Upper lobe of right lung (tissue), 1 donor: ENCODE data around the gene SLC39A9. TPM values are rescaled to one million over a fixed set of nuclear protein-coding genes. Genes with fewer than 3 reads are reported as not detected.
A peak's percentile ranks its signal among the peaks of the same experiment; 100 is the strongest.
"Not testable (repeated sequence)": the region's sequence is repeated elsewhere in the genome, so short reads cannot be mapped to it uniquely, and the experiment has no call there.

Source experiments
- ATAC-seq: fragments of 200-7000 bp; cut with Tn5 transposase; one replicate; pipeline ENCODE4 v1.9.1; 2020; ENCODE audit warnings: mild to moderate bottlenecking, moderate library complexity
- DNase-seq: peaks from one replicate; pipeline ENCODE4 v3.0.0-alpha.2; 2020
- H3K27ac ChIP-seq: fragments of 200-600 bp; one replicate; pipeline ENCODE4 v1.8.0; 2022
- H3K27me3 ChIP-seq: fragments of 200-600 bp; one replicate; pipeline ENCODE4 v1.8.0; 2022; ENCODE audit warnings: mild to moderate bottlenecking
- H3K36me3 ChIP-seq: fragments of 200-600 bp; one replicate; pipeline ENCODE4 v1.8.0; 2022
- H3K4me1 ChIP-seq: fragments of 200-600 bp; one replicate; pipeline ENCODE4 v1.8.0; 2022
- H3K4me3 ChIP-seq: fragments of 200-600 bp; one replicate; pipeline ENCODE4 v1.8.0; 2022; ENCODE audit warnings: mild to moderate bottlenecking
- H3K9me3 ChIP-seq: fragments of 200-600 bp; one replicate; pipeline ENCODE4 v1.8.0; 2022
- CTCF ChIP-seq: fragments of 200-600 bp; IDR thresholded peaks from one replicate; pipeline ENCODE4 v1.8.0; 2022; ENCODE audit warnings: antibody characterized with exemption
- intact Hi-C: fragments of 100-400 bp; cut with DNase I; formaldehyde crosslinking; loops from one replicate; pipeline ENCODE4 v1.11.0; 2022
- total RNA-seq: library from RNA; stranded (reverse); fragmentation: NEBNext Ultra II Directional; extraction: Animal tissue kit (Norgen Biotek cat#: 25700); gene quantifications from one replicate; pipeline ENCODE4 v1.2.1, GENCODE V29; 2021
- donor health status: DM: no; HTN: yes; CAD: no; lungs with severe emphysema.

Gene SLC39A9
- total RNA-seq, 1 donor from 2014 or later = 55.6 TPM

- Histone ChIP-seq H3K27ac (no peak overlapping the region), H3K4me1 (no peaks in the 10 kb centered on the region), H3K27me3 (no peaks in the 10 kb centered on the region), H3K36me3 (peaks cover 30% of the 10 kb centered on the region), H3K9me3 (no peaks in the 10 kb centered on the region), H3K4me3 (no peak overlapping the region)
- intact Hi-C loops = no loop called here
- no peak for TF ChIP-seq CTCF
- no peak for DNase-seq
- no peak for ATAC-seq
These were observed 20.2 kb upstream of the SLC39A9 start for GRCh38 chr14:69378274-69378673.

GRCh38 chr14:69387311-69387710 is 11.2 kb upstream of the SLC39A9 start:
- DNase-seq (no peak), ATAC-seq (no peak)
- intact Hi-C loops = no loop called here
- Histone ChIP-seq H3K27ac (no peak overlapping the region), H3K9me3 (no peaks in the 10 kb centered on the region), H3K36me3 (peaks cover 70% of the 10 kb centered on the region), H3K27me3 (no peaks in the 10 kb centered on the region), H3K4me3 (no peak overlapping the region), H3K4me1 (no peaks in the 10 kb centered on the region)
- TF ChIP-seq CTCF = no peak

- H3K4me1 ChIP-seq, H3K4me3 ChIP-seq, H3K27ac ChIP-seq, DNase-seq, H3K9me3 ChIP-seq, ATAC-seq, intact Hi-C loops, H3K27me3 ChIP-seq: not testable (repeated sequence)
- peaks cover 91% of the 10 kb centered on the region for H3K36me3 ChIP-seq
These were observed 7.1 kb upstream of the SLC39A9 start for GRCh38 chr14:69391400-69391799.

- ATAC-seq = no peak
- DNase-seq = no peak
- Histone ChIP-seq H3K4me1 (peaks cover 11% of the 10 kb centered on the region), H3K4me3 (no peak overlapping the region), H3K27me3 (no peaks in the 10 kb centered on the region), H3K9me3 (no peaks in the 10 kb centered on the region), H3K36me3 (peaks cover 84% of the 10 kb centered on the region), H3K27ac (no peak overlapping the region)
- intact Hi-C loops = no loop called here
- no peak for TF ChIP-seq CTCF
These were observed 6.0 kb upstream of the SLC39A9 start for GRCh38 chr14:69392481-69392880.

- no peak for DNase-seq
- Histone ChIP-seq H3K4me3 (no peak overlapping the region), H3K27me3 (no peaks in the 10 kb centered on the region), H3K27ac (no peak overlapping the region), H3K4me1 (peaks cover 30% of the 10 kb centered on the region), H3K36me3 (peaks cover 56% of the 10 kb centered on the region), H3K9me3 (no peaks in the 10 kb centered on the region)
- intact Hi-C loops = no loop called here
- TF ChIP-seq CTCF = no peak
- ATAC-seq = no peak
These were observed 2.6 kb upstream of the SLC39A9 start for GRCh38 chr14:69395929-69396328.

- H3K4me3 ChIP-seq = peak overlapping the region; percentile 94
- H3K4me1 ChIP-seq = peaks cover 40% of the 10 kb centered on the region
- no peak for DNase-seq
- no peaks in the 10 kb centered on the region for H3K27me3 ChIP-seq
- no peak for TF ChIP-seq CTCF
- H3K36me3 ChIP-seq = peaks cover 29% of the 10 kb centered on the region
- no peaks in the 10 kb centered on the region for H3K9me3 ChIP-seq
- intact Hi-C loops = no loop called here
- peak overlapping the region; percentile 95 for H3K27ac ChIP-seq
- no peak for ATAC-seq
These were observed 322 bp downstream of the SLC39A9 start for GRCh38 chr14:69398818-69399210.
